Measurements from ENCODE around the gene ZGRF1.

ZGRF1 gene

DNA sequence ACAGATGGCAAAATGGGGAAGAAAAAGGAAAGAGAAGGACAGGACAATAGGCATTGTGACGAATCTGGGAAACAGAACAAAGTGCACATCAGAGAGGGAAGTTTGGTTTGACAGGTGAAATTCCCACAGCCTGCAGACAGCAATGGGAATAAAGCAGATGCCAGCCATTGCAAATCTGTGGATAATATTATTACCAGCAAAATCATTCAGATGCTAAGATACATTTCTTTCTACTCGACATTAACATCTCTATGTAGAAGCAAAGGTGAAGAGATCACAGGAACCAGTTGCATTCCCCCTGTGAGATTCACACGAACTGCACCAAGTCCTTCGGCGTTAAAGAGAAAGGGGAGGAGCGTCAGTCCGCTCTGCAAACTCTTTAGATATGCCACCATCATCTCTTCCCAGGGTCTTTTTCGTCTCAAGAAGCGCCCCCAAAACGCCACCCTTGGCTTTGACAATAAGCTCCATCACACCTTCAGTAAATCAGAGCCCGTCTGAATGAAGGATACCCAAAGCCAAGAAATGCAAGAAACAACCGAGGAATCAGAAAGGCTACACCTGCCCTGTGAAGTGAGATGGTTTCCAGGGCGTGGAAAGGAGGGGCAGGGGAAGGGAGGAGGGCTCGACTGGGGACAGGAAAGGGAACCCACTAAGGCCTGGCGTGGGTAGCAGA is 122.6 kb downstream of the ZGRF1 start:
- POLR2A ChIA-PET: no interaction called here
- TF ChIP-seq KLF7 (tag by site-specific recombination; IDR thresholded peaks at IDR 0.05; ENCODE audit: borderline replicate concordance) (no peak), ZNF837 (tag by site-specific recombination; IDR thresholded peaks at IDR 0.05) (no peak), ZNF175 (tag by site-specific recombination; IDR thresholded peaks at IDR 0.05) (no peak), ZNF777 (tag by site-specific recombination; IDR thresholded peaks at IDR 0.05; ENCODE audit: borderline replicate concordance) (no peak), ZNF48 (tag by site-specific recombination; IDR thresholded peaks at IDR 0.05) (no peak), ZNF335 (tag by site-specific recombination; conservative IDR thresholded peaks at IDR 0.05) (0 out of 2 replicates have a peak, but pooled peaks have one; percentile 44), SCRT2 (tag by site-specific recombination; IDR thresholded peaks at IDR 0.05) (peak; percentile 87), ZNF2 (tag by site-specific recombination; IDR thresholded peaks at IDR 0.05) (no peak), SP2 (tag by site-specific recombination; IDR thresholded peaks at IDR 0.05) (no peak), ZBTB7A (tag by site-specific recombination; IDR thresholded peaks at IDR 0.05; ENCODE audit: low read depth) (no peak), IKZF3 (tag by site-specific recombination; IDR thresholded peaks at IDR 0.05) (no peak), PRDM1 (tag by site-specific recombination; IDR thresholded peaks at IDR 0.05) (no peak), SP3 (tag by site-specific recombination; IDR thresholded peaks at IDR 0.05) (peak; percentile 73; the same call in 1 of the 2 replicates)
- TF ChIP-seq, protein P1, sequence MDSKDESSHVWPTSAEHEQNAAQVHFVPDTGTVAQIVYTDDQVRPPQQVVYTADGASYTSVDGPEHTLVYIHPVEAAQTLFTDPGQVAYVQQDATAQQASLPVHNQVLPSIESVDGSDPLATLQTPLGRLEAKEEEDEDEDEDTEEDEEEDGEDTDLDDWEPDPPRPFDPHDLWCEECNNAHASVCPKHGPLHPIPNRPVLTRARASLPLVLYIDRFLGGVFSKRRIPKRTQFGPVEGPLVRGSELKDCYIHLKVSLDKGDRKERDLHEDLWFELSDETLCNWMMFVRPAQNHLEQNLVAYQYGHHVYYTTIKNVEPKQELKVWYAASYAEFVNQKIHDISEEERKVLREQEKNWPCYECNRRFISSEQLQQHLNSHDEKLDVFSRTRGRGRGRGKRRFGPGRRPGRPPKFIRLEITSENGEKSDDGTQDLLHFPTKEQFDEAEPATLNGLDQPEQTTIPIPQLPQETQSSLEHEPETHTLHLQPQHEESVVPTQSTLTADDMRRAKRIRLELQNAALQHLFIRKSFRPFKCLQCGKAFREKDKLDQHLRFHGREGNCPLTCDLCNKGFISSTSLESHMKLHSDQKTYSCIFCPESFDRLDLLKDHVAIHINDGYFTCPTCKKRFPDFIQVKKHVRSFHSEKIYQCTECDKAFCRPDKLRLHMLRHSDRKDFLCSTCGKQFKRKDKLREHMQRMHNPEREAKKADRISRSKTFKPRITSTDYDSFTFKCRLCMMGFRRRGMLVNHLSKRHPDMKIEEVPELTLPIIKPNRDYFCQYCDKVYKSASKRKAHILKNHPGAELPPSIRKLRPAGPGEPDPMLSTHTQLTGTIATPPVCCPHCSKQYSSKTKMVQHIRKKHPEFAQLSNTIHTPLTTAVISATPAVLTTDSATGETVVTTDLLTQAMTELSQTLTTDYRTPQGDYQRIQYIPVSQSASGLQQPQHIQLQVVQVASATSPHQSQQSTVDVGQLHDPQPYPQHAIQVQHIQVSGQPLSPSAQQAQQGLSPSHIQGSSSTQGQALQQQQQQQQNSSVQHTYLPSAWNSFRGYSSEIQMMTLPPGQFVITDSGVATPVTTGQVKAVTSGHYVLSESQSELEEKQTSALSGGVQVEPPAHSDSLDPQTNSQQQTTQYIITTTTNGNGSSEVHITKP (tag by site-specific recombination; IDR thresholded peaks at IDR 0.05): peak; percentile 91
- TF ChIP-seq, protein P2, sequence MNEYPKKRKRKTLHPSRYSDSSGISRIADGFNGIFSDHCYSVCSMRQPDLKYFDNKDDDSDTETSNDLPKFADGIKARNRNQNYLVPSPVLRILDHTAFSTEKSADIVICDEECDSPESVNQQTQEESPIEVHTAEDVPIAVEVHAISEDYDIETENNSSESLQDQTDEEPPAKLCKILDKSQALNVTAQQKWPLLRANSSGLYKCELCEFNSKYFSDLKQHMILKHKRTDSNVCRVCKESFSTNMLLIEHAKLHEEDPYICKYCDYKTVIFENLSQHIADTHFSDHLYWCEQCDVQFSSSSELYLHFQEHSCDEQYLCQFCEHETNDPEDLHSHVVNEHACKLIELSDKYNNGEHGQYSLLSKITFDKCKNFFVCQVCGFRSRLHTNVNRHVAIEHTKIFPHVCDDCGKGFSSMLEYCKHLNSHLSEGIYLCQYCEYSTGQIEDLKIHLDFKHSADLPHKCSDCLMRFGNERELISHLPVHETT (tag by site-specific recombination; IDR thresholded peaks at IDR 0.05): no peak
- peak overlapping the region; percentile 49 for H3K4me3 ChIP-seq (ENCODE audit: low read depth, low read length)

DNA sequence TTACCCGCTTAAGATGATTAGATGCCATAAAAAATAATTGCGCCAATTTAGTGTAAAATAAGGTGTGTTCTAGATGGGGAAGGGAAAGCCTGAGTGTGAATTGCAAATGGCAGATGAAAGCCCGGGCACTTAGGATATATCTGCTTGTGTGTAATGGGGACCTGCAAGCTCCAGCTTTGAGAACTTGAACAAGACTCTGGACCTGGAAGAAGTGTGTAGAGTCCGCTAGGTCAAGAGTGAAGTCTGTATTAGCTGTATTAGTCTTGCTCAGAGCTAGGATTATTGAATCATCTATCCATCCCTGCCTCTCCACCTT is 124.9 kb downstream of the ZGRF1 start:
- POLR2A ChIA-PET: no interaction called here
- no peak overlapping the region for H3K27ac ChIP-seq (ENCODE audit: extremely low read depth, low read depth, low read length)
- TF ChIP-seq ZNF785 (tag by site-specific recombination; IDR thresholded peaks at IDR 0.05): no peak
- no peak for TF ChIP-seq ZNF391 (tag by site-specific recombination; IDR thresholded peaks at IDR 0.05; ENCODE audit: borderline replicate concordance, low read depth)
- TF ChIP-seq ZNF530 (tag by site-specific recombination; IDR thresholded peaks at IDR 0.05; ENCODE audit: low read depth): no peak

More for the DNA sequence above, 122.6 kb downstream of the ZGRF1 start:
- Histone ChIP-seq H3K27ac (ENCODE audit: extremely low read depth, low read depth, low read length) (no peak overlapping the region), H3K36me3 (ENCODE audit: control insufficient read depth in 2 of 2, insufficient read depth in 1 of 2, low read length in 2 of 2) (no peaks in the 10 kb centered on the region), H3K9me3 (ENCODE audit: control insufficient read depth, insufficient read depth, low read depth, low read length) (no peaks in the 10 kb centered on the region), H3K4me1 (ENCODE audit: control insufficient read depth, insufficient read depth, low read length) (no peaks in the 10 kb centered on the region)
- CTCF ChIA-PET: no interaction called here

More for the DNA sequence above, 124.9 kb downstream of the ZGRF1 start:
- H3K4me1 ChIP-seq (ENCODE audit: control insufficient read depth, insufficient read depth, low read length): no peaks in the 10 kb centered on the region
- H3K9me3 ChIP-seq (ENCODE audit: control insufficient read depth, insufficient read depth, low read depth, low read length): no peaks in the 10 kb centered on the region
- H3K4me3 ChIP-seq (ENCODE audit: low read depth, low read length): no peak overlapping the region
- CTCF ChIA-PET: interaction anchor here (1.5 kb wide), 1 partner anchor 12 kb away, joined by 5 read pairs; no protein-coding TSS in a partner anchor
- H3K36me3 ChIP-seq (ENCODE audit: control insufficient read depth in 2 of 2, insufficient read depth in 1 of 2, low read length in 2 of 2): no peaks in the 10 kb centered on the region

Data from HEK293 (cell line).